GM23248 (cell line): Measurements from ENCODE around the gene SMIM24. TPM values are rescaled to one million over a fixed set of nuclear protein-coding genes. Genes with fewer than 3 reads are reported as not detected.

Experiments
- DNase-seq: peaks from one replicate; pipeline ENCODE4 v3.0.0-alpha.2; 2015
- H2AFZ ChIP-seq: fragments of 200-600 bp; sonication (generic); 2 replicates; pipeline ENCODE4 v1.6.1; 2016; ENCODE audit warnings: antibody characterized with exemption
- H3F3A ChIP-seq: fragments of 200-600 bp; sonication (generic); 2 replicates; pipeline ENCODE4 v1.6.1; 2016; ENCODE audit warnings: mild to moderate bottlenecking, antibody characterized with exemption, mixed run types; ENCODE audit not compliant: insufficient read depth
- H3K27ac ChIP-seq: fragments of 200-600 bp; sonication (generic); 2 replicates; pipeline ENCODE4 v1.5.1; 2016; ENCODE audit warnings: mild to moderate bottlenecking
- H3K27me3 ChIP-seq: fragments of 200-600 bp; sonication (generic); replicated peaks from 2 replicates; pipeline ENCODE4 v1.6.1; 2016; ENCODE audit warnings: mild to moderate bottlenecking; ENCODE audit not compliant: insufficient read depth
- H3K36me3 ChIP-seq: fragments of 200-600 bp; sonication (generic); 2 replicates; pipeline ENCODE4 v1.6.1; 2016; ENCODE audit warnings: low read depth, mild to moderate bottlenecking
- H3K4me1 ChIP-seq: fragments of 200-600 bp; sonication (generic); 2 replicates; pipeline ENCODE4 v1.6.1; 2016; ENCODE audit warnings: mild to moderate bottlenecking; ENCODE audit not compliant: insufficient read depth
- H3K4me2 ChIP-seq: fragments of 200-600 bp; sonication (generic); one replicate; pipeline ENCODE4 v1.6.1; 2016; ENCODE audit warnings: mild to moderate bottlenecking; ENCODE audit not compliant: unreplicated experiment
- H3K4me3 ChIP-seq: fragments of 200-600 bp; sonication (generic); 2 replicates; pipeline ENCODE4 v1.5.1; 2016; ENCODE audit warnings: mild to moderate bottlenecking
- H3K79me2 ChIP-seq: fragments of 200-600 bp; sonication (generic); 2 replicates; pipeline ENCODE4 v1.6.1; 2016; ENCODE audit warnings: mild to moderate bottlenecking; ENCODE audit not compliant: insufficient read depth
- H3K9ac ChIP-seq: fragments of 200-600 bp; sonication (generic); 2 replicates; pipeline ENCODE4 v1.6.1; 2016; ENCODE audit warnings: mild to moderate bottlenecking
- H3K9me2 ChIP-seq: fragments of 200-600 bp; sonication (generic); 2 replicates; pipeline ENCODE4 v1.6.1; 2016; ENCODE audit warnings: mixed run types, mild to moderate bottlenecking, moderate library complexity; ENCODE audit not compliant: insufficient read depth
- H3K9me3 ChIP-seq: fragments of 200-600 bp; sonication (generic); one replicate; pipeline ENCODE4 v1.6.1; 2017; ENCODE audit warnings: low read depth
- H4K20me1 ChIP-seq: fragments of 200-600 bp; sonication (generic); 2 replicates; pipeline ENCODE4 v1.6.0; 2016; ENCODE audit not compliant: insufficient read depth
- EZH2 ChIP-seq: fragments of 200-600 bp; sonication (generic); IDR thresholded peaks from 2 replicates; pipeline ENCODE4 v1.6.1; 2018; ENCODE audit warnings: antibody characterized with exemption, mild to moderate bottlenecking; ENCODE audit not compliant: insufficient read depth, poor library complexity, severe bottlenecking
- EZH2phosphoT487 ChIP-seq: fragments of 200-600 bp; sonication (generic); IDR thresholded peaks from 2 replicates; pipeline ENCODE4 v1.6.1; 2018; ENCODE audit warnings: antibody characterized with exemption, moderate library complexity, mild to moderate bottlenecking, low read depth; ENCODE audit not compliant: insufficient read depth
- WGBS, 2 experiments: methylation state at CpG; one replicate each; pipeline ENCODE4 v1.1.6; 2015 to 2017; ENCODE audit warnings: low lambda C conversion rate in 2 of 2, low coverage in 1 of 2; ENCODE audit errors: missing lambda C conversion rate in 2 of 2; 5-methylcytosine and 5-hydroxymethylcytosine counted together
- in situ Hi-C: fragments of 300-500 bp; cut with MboI; formaldehyde crosslinking; loops from 2 replicates; pipeline ENCODE4 v1.15.0; 2020
- polyA plus RNA-seq: library from polyadenylated mRNA; unstranded; fragments of >200 nt; fragmentation: Nextera tagmentation; extraction: Ambion mirVana; gene quantifications from 2 replicates; pipeline ENCODE4 v1.2.1, GENCODE V29; 2016
- total RNA-seq: library from RNA; depleted of rRNA; stranded (reverse); fragments of >200 nt; shearing (Covaris generic); gene quantifications from 2 replicates; pipeline ENCODE4 v1.2.3, GENCODE V29; 2014

Gene SMIM24
- total and polyA plus RNA-seq, 2 experiments from 2014 or later, result not detected

GRCh38 chr19:3441089-3441985 is 39.0 kb downstream of the SMIM24 start:
- no peak for DNase-seq

GRCh38 chr19:3440082-3440481 is 40.2 kb downstream of the SMIM24 start:
- H3K4me1 ChIP-seq, result no peaks in the 10 kb centered on the region
- TF ChIP-seq EZH2phosphoT487, result no peak
- no peaks in the 10 kb centered on the region for H3K9me2 ChIP-seq
- no peak overlapping the region for H3K27ac ChIP-seq
- H3K9ac ChIP-seq, result no peak overlapping the region
- H3K4me2 ChIP-seq, result no peak overlapping the region
- no peak overlapping the region for H3K4me3 ChIP-seq
- 64 to 76% methylated on average over 12 to 13 of the region's 13 CpGs for WGBS, 2 experiments
- H4K20me1 ChIP-seq, result no peaks in the 10 kb centered on the region
- peaks cover 80% of the 10 kb centered on the region for H3K79me2 ChIP-seq
- in situ Hi-C loops, result no loop called here
- DNase-seq, result peak; percentile 44
- H3K36me3 ChIP-seq, result peaks cover 17% of the 10 kb centered on the region
- no peaks in the 10 kb centered on the region for H3K27me3 ChIP-seq
- H3F3A ChIP-seq, result 0 out of 2 replicates have a peak, but pooled peaks cover 4% of the 10 kb centered on the region
- no peak overlapping the region for H2AFZ ChIP-seq
- no peaks in the 10 kb centered on the region for H3K9me3 ChIP-seq

More at GRCh38 chr19:3441089-3441985, 39.0 kb downstream of the SMIM24 start:
- Histone ChIP-seq H3K4me2 (no peak overlapping the region), H4K20me1 (no peaks in the 10 kb centered on the region), H3K4me1 (no peaks in the 10 kb centered on the region), H3K9me3 (no peaks in the 10 kb centered on the region), H3K36me3 (peaks cover 19% of the 10 kb centered on the region), H3F3A (0 out of 2 replicates have a peak, but pooled peaks cover 4% of the 10 kb centered on the region), H3K9ac (no peak overlapping the region), H3K27ac (no peak overlapping the region), H3K4me3 (no peak overlapping the region), H3K79me2 (peaks cover 88% of the 10 kb centered on the region), H3K27me3 (no peaks in the 10 kb centered on the region), H2AFZ (no peak overlapping the region), H3K9me2 (no peaks in the 10 kb centered on the region)
- no peak for TF ChIP-seq EZH2
- no peak for TF ChIP-seq EZH2phosphoT487
- WGBS, 2 experiments, result 82 to 86% methylated on average over 19 to 25 of the region's 25 CpGs
- in situ Hi-C loops, result no loop called here

- peak overlapping the region; percentile 67 for H3K4me3 ChIP-seq
- peak overlapping the region; percentile 61 for H3K4me2 ChIP-seq
- no peaks in the 10 kb centered on the region for H4K20me1 ChIP-seq
- in situ Hi-C loops, result no loop called here
- H3K9ac ChIP-seq, result peak overlapping the region; percentile 73
- H2AFZ ChIP-seq, result peak overlapping the region; percentile 43
- peak; percentile 99 for DNase-seq
- H3K4me1 ChIP-seq, result peaks cover 11% of the 10 kb centered on the region
- no peaks in the 10 kb centered on the region for H3K27me3 ChIP-seq
- TF ChIP-seq EZH2 (no peak), EZH2phosphoT487 (no peak)
- H3K9me3 ChIP-seq, result no peaks in the 10 kb centered on the region
- H3K9me2 ChIP-seq, result no peaks in the 10 kb centered on the region
- H3F3A ChIP-seq, result peaks cover 18% of the 10 kb centered on the region
- H3K27ac ChIP-seq, result peak overlapping the region; percentile 75
- 6% methylated on average over 65 of the region's 67 CpGs for WGBS, 2 experiments
- peaks cover 22% of the 10 kb centered on the region for H3K36me3 ChIP-seq
- H3K79me2 ChIP-seq, result peaks cover 73% of the 10 kb centered on the region
Measured at GRCh38 chr19:3434630-3435553, 45.4 kb downstream of the SMIM24 start.

GRCh38 chr19:3433805-3434540 is 46.4 kb downstream of the SMIM24 start:
- DNase-seq, result no peak
- no peaks in the 10 kb centered on the region for H3K9me2 ChIP-seq
- H2AFZ ChIP-seq, result no peak overlapping the region
- H3K4me2 ChIP-seq, result peak overlapping the region; percentile 61
- peak overlapping the region; percentile 73 for H3K9ac ChIP-seq
- H3F3A ChIP-seq, result peaks cover 21% of the 10 kb centered on the region
- H4K20me1 ChIP-seq, result no peaks in the 10 kb centered on the region
- peak overlapping the region; percentile 75 for H3K27ac ChIP-seq
- peaks cover 14% of the 10 kb centered on the region for H3K4me1 ChIP-seq
- H3K79me2 ChIP-seq, result peaks cover 68% of the 10 kb centered on the region
- 93 to 95% methylated on average over 11 of the region's 11 CpGs for WGBS, 2 experiments
- no peaks in the 10 kb centered on the region for H3K27me3 ChIP-seq
- in situ Hi-C loops, result no loop called here
- peaks cover 22% of the 10 kb centered on the region for H3K36me3 ChIP-seq
- H3K9me3 ChIP-seq, result no peaks in the 10 kb centered on the region
- H3K4me3 ChIP-seq, result no peak overlapping the region
- no peak for TF ChIP-seq EZH2
- TF ChIP-seq EZH2phosphoT487, result no peak
